Measurements from ENCODE around the gene COL2A1.
A peak's percentile ranks its signal among the peaks of the same experiment; 100 is the strongest.

Gene COL2A1

DNA sequence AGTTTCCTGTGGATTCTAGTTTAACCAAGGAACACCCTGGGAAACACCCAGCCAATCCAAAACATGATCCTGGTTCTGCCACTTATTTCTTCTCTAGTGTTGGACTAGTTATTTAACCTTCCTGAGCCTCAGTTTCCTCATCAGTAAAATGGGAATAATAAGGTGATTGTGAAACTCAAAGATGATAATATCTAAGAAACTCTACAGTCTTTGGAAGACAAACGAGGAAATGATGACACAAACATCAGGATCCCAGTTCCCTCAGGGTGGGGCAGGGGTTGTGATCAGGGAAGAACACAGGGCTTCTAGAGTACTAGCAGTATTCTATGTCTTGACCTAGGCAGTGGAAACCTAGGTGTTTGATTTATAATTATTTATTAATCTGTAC, 58.9 kb downstream of the COL2A1 start:
- no peak for DNase-seq (ENCODE audit: low read depth in 2 of 2)

DNA sequence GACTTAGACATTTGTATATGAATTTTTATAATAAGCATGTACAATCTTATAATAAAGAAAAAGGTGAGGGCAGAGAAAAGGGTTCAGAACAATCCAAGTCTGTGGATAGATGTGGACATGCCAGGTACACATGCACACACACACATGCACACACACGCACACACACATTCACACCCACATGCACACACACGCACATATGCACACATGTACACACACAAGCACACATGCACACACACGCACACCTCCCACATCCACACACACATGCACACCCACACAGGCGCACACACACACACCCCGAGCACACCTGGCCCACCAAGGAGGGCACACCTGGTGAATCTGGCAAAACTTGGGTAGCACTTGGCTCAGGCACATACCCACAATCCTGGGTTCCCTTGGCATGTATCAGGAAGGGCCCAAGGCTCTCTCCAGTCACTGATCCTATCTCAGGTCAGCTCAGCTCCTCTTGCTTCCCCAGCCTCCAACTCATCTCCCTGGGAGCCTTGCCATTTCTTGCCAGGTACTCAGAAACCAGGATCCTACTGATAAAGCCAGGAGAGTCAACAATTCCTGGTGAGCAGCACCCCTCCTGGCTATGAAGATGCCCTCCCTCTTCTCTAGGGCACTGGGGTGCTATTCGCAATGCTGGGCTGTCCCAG, 59.5 kb downstream of the COL2A1 start:
- no peak for DNase-seq (ENCODE audit: low read depth in 2 of 2)

DNA sequence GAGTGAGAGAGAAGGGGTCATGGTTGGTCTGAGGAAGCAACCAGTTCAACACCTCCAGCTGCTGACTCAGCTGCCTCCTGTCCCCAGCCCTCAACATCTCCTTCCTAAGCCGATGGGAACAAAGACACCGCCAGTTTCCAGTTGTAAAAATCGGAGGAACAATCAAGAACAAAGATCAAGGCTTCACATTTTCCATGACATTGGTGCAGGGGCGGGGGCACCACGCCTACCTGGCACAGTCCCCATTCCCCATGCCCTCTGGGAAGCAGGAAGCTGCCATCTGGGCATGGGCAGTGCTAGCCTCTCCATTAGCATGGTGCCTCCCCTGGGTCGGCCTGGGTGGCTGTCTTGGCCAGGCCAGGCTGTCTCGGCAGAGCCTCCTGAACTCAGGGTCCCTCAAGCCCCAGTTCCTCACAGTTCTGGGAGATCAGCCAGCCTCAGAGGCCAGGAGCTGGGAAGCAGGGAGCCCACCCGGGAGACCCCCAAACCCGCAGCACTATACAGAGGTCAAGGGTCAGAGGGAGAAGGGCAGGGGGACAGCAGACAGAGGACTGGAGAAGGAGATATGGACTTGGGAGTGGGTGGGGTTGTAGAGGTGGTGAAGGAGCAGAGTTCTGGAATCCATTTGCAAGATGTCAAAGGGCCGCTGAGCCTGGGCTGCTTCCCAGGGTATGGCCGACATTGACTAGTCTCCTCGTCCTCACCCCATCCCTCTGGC, 60.5 kb downstream of the COL2A1 start:
- no peak for DNase-seq (ENCODE audit: low read depth in 2 of 2)

DNA sequence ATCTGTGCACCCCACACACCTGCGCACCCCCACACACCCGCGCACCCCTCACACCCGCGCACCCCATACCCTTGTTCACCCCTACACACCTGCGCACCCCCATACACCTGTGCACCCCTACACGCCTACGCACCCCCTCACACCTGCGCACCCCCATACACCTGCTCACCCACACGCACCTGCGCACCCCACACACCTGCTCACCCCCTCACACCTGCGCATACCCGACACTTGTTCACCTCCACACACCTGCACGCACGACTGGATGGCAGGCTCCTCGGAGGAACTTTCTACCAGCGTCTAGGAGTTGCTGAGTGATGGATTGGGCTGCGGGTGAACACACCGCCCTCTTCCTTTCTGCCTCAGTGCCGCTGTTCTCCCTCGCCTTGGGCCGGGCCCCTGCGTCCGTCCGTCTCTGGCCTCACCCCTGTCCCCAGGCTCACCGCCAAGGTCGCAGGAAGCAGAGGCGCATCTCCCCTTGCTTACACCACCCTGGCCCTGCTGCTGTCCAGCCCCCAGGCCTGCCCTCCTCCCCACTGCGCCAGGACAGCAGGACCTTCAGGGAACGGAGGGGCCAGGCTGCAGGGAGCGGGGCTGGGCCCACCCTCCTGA, 61.6 kb downstream of the COL2A1 start:
- DNase-seq (ENCODE audit: low read depth in 2 of 2): no peak

DNA sequence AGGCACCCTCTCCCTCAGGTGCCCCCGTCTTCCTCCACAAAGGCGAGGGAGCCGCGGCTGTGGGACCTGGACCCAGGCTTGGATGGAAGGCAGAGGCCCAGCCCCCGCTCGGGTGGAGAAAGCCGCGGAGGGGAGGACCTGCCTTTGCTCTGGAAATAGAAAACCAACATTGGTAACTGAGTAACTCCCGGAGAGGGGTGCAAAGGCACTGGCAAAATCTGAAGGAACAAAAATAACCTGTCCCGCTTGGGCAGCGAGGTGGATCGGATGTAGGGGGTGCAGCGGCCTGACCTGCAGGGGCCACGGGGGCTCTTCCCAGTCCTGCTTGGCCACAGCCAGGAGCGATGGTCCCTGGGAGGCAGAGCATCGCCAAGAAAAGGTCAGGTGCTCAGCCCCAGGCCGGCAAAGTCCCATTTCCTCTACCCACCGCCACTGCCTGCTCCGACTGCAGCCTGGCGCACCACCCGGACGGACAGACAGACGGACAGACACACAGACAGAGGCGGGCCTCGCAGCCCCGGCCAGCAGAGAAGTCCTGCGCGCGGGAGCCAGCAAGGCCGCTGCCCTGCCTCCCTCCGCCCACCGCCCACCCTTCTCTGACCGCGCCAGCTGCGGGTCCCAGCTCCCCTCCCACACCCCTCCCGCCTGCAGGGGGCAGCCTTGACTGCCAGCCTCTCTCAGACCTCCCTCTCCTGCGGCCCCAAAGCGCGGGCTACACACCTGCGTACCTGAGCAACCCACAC, 62.2 kb downstream of the COL2A1 start:
- peak in 1 of 2 donors; percentile 29 for DNase-seq (ENCODE audit: low read depth in 2 of 2)

DNA sequence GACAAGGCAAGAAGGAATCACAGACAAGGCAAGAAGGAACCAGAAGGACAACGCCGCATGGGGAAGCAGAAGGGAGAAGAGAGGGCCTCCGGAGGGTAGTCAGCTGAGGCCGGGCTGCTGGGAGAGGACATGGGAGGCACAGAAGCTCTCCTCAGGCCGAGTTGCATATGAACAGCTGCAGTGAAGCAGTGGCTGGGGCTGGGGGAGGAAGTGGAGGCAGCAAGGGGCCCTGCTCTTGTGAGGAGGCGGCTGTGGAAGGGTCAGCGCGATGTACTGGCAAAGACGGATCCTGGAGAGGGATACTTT, 62.8 kb downstream of the COL2A1 start:
- no peak for DNase-seq (ENCODE audit: low read depth in 2 of 2)

DNA sequence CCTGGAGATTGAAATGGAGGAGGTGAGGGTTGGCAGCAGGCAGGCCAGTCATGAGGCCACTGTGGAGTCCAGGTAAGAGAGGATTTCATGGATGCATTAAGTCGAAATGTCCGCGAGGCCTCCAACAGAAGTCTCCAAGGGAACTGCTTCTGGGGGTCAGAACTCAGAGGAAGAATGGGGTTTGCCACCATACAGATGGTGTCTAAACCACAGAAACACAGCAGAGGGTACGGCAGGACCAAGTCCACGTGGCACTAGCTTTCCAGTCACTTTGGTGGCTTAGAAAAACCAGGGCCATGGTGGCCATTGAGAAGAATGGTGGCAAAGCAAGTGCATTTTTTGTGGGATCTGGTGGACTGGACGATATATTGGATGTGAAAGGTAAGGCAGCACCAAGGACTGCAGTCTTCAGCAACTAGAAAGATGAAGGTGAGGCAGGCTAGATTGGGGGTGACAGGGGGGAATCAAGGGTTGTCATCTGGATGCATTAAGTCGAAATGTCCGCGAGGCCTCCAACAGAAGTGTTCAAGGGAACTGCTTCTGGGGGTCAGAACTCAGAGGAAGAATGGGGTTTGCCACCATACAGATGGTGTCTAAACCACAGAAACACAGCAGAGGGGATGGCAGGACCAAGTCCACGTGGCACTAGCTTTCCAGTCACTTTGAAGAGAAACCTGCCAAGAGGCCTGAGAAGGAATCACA, 63.4 kb downstream of the COL2A1 start:
- DNase-seq (ENCODE audit: low read depth in 2 of 2): no peak

DNA sequence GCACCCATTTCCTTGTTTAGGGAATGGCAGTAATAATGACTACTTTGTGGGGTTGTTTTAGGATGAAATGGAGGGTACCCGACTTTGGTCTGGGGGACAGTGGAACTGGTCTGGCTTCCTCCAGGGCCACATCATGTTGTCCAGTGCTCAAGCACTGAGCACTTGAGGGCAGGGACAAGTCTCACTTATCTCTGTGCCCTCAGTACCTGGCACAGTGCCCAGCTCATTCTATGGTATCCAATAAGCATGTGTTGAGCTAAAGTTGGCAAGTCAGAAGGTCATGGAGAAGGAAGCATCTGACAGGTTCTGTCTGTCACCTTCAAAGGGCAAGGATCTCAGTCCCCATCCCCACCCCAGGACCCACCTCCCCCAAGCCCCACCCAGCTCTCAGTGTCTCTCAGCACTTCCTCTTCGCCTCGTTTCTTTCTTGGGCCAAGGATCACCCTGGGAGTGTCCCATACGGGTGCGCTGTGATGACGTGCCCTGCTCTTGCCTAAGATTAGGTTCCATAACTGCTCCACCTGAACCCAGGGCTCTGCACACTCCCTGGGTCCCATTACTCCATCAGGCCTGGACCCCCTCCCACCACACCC, 65.2 kb downstream of the COL2A1 start:
- DNase-seq (ENCODE audit: low read depth in 2 of 2): no peak

DNA sequence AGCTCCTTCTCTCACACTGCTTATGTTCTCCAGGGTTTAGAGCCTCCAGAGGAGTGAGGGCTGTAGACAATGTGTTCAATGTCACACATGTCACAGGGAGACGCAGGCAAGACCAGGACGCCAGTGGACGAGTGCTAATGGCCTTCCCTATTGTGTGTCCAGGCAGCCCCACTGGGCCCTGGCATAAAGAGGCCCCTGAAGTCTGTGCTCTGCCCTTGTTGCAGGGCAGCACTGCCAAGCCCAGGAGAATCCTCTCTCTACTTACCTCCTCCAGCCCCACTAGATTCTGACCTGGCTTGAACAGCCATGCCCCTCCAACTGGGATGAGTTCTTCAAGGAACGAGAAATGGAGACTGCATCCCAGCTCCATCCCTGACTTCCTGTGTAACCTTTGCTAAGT, 65.7 kb downstream of the COL2A1 start:
- no peak for DNase-seq (ENCODE audit: low read depth in 2 of 2)

DNA sequence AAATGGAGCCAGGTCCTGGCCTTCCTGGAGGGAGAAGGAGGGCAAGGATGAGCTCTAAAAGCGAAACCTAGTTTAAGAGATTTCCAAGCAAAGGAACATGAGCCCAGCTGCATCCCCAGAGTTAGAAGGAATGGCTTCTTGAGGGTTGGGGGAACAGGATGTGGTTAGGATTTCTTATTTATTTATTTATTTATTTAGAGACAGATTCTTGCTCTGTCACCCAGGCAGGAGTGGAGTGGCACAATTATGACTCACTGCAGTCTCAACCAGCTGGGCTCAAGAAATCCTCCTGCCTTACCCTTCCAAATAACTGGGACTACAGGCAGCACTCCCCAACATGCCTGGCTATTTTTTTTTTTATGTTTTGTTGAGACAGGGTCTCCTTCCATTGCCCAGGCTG, 66.2 kb downstream of the COL2A1 start:
- no peak for DNase-seq (ENCODE audit: low read depth in 2 of 2)

DNA sequence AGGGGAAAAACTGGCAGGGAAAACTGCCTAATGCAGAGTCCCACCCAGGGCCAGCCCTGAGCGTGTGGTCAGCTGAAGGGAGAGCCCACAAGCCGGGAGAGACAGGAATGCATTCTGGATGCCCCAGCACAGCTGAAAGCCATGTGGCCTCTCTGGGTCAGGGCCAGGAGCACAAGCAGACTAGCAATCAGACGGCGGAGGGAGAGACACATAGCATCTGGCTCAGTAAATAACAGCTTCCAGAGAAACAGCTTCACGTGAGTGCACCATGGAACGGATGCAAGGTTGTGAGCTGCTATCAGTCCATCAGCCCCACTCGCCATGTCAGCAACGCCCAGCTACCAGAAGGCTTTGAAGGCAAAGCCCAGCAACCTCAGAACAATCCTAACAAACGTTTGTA, 69.1 kb downstream of the COL2A1 start:
- no peak for DNase-seq (ENCODE audit: low read depth in 2 of 2)

DNA sequence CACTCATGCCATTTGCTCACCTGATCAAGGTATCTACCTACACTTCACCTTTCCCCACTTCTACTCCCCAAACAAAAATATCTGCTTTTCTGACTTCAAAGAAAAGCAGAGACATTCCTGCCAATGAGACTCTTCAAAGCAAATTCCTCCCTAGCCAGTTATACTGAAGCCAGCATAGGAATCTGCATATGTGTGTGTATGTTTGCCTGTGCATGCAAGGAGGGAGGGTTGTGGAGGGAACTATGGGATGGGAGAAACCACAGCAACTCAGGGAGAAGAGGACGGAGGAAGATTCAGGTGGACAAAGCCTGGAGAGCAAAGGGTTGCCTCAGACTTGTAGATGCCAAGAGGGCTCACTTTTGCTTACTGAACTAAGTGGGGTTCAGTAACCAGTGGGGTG, 73.1 kb downstream of the COL2A1 start:
- no peak for DNase-seq (ENCODE audit: low read depth in 2 of 2)

DNA sequence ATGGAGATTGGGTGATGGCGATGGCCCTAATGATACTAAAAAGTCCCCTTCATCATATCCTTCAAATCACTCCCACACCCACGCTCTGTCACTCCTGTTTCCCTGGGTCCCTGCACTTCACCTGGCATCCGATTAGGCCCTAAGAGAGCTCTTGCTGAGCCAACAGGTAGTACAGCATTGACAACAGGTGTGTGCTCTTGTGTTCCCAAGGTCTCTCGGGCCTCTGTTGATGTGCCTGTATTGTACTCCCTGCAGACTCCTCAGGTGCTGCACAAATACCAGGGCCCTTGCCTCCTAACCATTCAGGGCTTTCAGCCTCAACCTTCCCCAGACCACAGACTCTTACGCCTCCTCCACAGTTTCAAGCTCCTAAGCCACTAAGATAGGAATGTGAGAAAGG, 73.6 kb downstream of the COL2A1 start:
- DNase-seq (ENCODE audit: low read depth in 2 of 2): no peak

DNA sequence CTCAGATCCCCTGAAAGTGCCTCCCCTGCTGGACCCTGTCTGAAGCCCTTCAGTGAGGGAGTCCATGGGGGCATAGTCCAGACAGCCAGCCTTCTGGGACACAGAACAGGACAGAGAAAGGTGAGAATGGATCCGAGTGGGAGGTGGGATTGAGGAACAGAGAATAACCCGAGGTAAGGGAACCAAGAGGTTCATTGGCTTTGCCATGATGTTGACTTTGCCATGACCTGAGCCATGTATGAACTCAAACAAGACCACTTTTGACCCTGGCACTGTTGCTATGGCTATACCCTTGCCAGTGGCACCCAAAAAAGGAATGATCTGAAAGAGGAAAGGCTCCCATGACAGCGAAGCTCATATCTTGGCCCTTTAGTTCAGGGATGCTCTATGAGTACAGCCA, 76.9 kb downstream of the COL2A1 start:
- DNase-seq (ENCODE audit: low read depth in 2 of 2): no peak
